WI38 (cell line): ENCODE results near the gene HDAC4.

Experiments used
- H3K4me3 ChIP-seq: 2 replicates; pipeline ENCODE4 v1.5.1; 2011; ENCODE audit warnings: low read depth, mild to moderate bottlenecking, control low read depth, low read length
- TF ChIP-seq, protein P1 (sequence below): IDR thresholded peaks from 2 replicates; pipeline ENCODE4 v1.5.1; 2012; ENCODE audit warnings: low read depth, mild to moderate bottlenecking, control low read depth, low read length

HDAC4 gene

DNA sequence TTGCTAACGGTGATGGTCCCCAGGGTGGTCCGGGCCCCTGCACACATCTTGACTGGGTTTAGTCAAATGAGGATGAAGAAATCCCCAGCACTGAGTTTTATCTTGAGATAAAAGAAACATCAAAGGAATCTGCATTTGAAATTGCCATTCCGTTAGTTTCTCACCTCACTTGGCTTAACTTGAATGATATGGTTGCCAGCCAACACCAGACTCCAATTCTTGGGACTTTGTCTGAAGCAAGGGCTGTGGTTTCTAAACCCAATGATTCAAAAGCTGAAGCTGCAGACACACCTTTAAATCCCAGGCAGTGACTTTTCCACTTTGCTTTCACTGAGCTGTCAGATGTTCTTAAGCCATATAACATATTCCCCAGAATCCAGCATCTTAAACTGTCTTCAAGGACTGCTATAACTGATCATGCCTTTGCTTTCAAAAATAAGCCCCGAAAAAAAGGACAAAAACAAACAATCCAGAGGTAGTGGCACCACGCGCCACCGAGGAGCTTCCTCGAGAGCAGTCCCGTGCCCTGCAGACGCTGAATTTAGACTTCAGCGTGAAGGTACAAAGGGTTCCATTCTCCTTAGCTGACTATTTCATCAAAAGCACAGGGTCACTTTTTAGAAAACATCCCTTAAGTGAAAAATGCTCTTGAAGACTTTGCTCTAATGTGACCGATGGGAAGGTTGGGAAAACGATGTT lies 189.3 kb downstream of the HDAC4 start:
- TF ChIP-seq, protein P1, sequence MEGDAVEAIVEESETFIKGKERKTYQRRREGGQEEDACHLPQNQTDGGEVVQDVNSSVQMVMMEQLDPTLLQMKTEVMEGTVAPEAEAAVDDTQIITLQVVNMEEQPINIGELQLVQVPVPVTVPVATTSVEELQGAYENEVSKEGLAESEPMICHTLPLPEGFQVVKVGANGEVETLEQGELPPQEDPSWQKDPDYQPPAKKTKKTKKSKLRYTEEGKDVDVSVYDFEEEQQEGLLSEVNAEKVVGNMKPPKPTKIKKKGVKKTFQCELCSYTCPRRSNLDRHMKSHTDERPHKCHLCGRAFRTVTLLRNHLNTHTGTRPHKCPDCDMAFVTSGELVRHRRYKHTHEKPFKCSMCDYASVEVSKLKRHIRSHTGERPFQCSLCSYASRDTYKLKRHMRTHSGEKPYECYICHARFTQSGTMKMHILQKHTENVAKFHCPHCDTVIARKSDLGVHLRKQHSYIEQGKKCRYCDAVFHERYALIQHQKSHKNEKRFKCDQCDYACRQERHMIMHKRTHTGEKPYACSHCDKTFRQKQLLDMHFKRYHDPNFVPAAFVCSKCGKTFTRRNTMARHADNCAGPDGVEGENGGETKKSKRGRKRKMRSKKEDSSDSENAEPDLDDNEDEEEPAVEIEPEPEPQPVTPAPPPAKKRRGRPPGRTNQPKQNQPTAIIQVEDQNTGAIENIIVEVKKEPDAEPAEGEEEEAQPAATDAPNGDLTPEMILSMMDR = no peak
- H3K4me3 ChIP-seq = no peak overlapping the region

DNA sequence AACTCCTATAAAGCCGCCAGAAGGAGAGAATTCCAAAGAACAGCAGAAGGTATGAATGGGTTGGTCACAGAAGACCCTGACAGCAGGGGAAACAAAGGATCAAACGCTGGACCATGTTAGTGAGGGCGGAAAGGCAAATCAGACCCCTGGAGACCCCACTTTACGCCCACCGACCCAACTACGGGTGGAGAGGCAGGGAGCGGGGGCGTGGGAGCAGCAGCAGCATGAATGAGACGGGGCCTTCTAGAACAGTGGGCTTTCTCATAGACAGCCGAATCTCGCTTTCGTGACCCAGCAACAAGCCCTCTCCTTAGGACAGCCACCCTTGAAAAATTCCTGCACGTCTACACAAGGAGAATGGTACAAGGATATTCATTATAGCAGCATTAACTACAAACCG lies 191.0 kb downstream of the HDAC4 start:
- TF ChIP-seq, protein P1 = no peak
- H3K4me3 ChIP-seq = no peak overlapping the region

DNA sequence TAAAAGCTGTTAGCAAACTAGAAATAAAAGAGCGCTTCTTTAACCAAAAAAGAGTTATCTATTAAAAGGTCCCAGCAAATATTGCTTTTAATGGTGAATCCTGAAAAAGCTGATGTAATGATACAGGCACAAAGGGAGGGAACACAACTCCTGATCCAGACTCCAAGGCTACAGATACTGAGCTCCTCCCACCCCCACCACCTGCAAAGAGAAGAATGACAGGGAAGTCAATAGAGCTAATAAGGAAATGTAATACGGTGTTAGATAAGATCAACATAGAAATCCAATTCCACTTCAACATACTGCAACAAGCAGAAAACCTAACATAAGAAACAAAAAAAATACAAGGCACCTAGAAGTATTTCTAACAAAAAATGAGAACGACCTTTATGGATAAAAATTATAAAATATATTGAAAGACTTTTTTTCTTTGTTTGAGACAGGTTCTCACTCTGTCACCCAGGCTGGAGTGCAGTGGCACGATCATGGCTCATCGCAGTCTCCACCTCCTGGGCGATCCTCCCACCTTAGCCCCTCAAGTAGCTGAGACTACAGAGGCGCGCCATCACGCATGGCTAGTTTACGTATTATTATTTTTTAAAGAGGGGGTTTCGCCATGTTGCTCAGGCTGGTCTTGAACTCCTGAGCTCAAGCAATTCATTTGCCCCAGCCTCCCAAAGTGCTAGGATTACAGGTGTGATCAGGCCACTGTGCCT lies 192.2 kb downstream of the HDAC4 start:
- TF ChIP-seq, protein P1 = no peak

DNA sequence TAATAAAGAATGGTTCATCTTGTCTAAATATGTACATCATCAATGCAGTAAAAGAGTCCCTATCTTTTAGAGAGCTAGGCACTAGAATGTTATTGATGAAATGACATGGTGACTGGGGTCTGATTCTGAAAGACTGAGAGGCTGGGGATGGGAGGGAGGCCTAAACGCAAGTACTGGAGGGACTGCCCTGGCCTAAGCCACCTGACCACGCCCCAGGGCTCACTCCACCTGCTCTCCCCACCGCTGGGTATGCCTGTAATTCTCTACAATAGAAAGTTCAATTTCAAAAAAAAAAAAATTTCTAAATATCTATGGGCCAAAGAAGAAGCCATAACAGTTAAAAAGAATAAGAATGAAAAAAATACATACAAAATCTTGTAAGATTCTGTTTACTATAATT lies 194.0 kb downstream of the HDAC4 start:
- TF ChIP-seq, protein P1 = no peak
- H3K4me3 ChIP-seq = no peak overlapping the region

More for the DNA sequence above, 192.2 kb downstream of the HDAC4 start:
- no peak overlapping the region for H3K4me3 ChIP-seq

DNA sequence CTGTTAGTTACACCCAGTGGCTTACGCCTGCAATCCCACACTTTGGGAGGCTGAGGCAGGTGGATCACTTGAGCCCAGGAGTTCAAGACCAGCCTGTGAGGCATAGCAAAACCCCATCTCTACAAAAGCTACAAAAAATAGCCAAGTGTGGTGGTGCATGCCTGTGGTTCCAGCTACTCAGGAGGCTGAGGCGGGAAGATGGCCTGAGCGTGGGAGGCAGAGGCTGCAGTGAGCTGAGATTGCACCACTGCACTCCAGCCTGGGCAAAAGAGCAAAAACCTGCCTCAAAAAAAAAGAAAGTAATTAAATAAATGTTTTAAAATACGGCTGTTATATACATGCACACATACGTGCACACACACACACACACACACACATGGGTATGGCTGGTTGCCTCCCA lies 194.8 kb downstream of the HDAC4 start:
- no peak overlapping the region for H3K4me3 ChIP-seq
- TF ChIP-seq, protein P1 = no peak

DNA sequence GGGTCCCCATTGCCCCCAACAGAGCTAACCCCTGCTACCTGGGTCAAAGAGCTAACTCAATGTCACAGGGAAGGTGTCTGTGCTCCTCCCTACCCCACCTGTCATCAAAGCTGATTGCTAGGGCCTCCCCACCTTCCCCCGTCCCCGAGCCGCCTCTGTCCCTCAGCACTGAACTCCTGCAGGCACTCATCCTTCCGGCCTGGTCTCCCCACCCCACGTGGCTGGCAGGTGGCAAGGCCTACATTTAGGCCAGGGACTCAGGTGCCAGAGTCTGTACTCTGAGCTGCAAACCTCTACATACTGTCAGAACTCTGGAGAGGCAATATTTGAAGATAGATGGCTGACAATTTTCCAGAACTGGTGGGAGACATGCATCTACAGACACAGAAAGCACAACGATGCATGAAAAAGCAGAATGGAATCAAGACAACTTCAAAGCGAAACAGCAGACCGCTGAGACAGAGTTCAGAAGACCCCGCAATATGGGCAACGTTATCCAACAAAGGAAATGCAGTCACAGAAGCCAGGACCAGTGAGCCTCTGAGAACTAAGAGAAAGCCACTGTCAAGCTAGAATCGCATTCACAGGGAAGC lies 195.8 kb downstream of the HDAC4 start:
- TF ChIP-seq, protein P1 = no peak

More for the DNA sequence above, 195.8 kb downstream of the HDAC4 start:
- no peak overlapping the region for H3K4me3 ChIP-seq
